HG02970 (cell line): Measurements from ENCODE around the gene PARD3.
"Not testable (repeated sequence)": the region's sequence is repeated elsewhere in the genome, so short reads cannot be mapped to it uniquely, and the experiment has no call there.

Experiments
- ATAC-seq: cut with Tn5 transposase; IDR thresholded peaks from one replicate; pipeline ENCODE4 v1.9.1; 2021; ENCODE audit warnings: mild to moderate bottlenecking, moderate library complexity, moderate number of reproducible peaks; ENCODE audit not compliant: unreplicated experiment, low FRiP score

The PARD3 gene

GRCh38 chr10:34815185-34816084 is at the start of gene PARD3:
PARD3 (minus strand) TSS chr10:34815296; CDS start chr10:34814995, 301 bp downstream.
- no peak for ATAC-seq

GRCh38 chr10:34864149-34865067 is 49.3 kb upstream of the PARD3 start:
- ATAC-seq: no peak

GRCh38 chr10:34862892-34863291 is 47.8 kb upstream of the PARD3 start:
- ATAC-seq: no peak

- no peak for ATAC-seq
These were observed 46.4 kb upstream of the PARD3 start for GRCh38 chr10:34861293-34862021.

- no peak for ATAC-seq
These were observed 44.1 kb upstream of the PARD3 start for GRCh38 chr10:34859170-34859569.

GRCh38 chr10:34858003-34858402 is 42.9 kb upstream of the PARD3 start:
- ATAC-seq: no peak

GRCh38 chr10:34854147-34854601 is 39.1 kb upstream of the PARD3 start:
- no peak for ATAC-seq

GRCh38 chr10:34853357-34853756 is 38.3 kb upstream of the PARD3 start:
- ATAC-seq: no peak

GRCh38 chr10:34850558-34850957 is 35.5 kb upstream of the PARD3 start:
- no peak for ATAC-seq

- ATAC-seq: no peak
These were observed 34.9 kb upstream of the PARD3 start for GRCh38 chr10:34850036-34850435.

GRCh38 chr10:34845070-34845469 is 30.0 kb upstream of the PARD3 start:
- no peak for ATAC-seq

- no peak for ATAC-seq
These were observed 29.4 kb upstream of the PARD3 start for GRCh38 chr10:34844448-34844847.

- ATAC-seq: not testable (repeated sequence)
These were observed 28.4 kb upstream of the PARD3 start for GRCh38 chr10:34843470-34843869.

- no peak for ATAC-seq
These were observed 23.3 kb upstream of the PARD3 start for GRCh38 chr10:34838366-34838900.

- no peak for ATAC-seq
These were observed 20.9 kb upstream of the PARD3 start for GRCh38 chr10:34835908-34836508.

- no peak for ATAC-seq
These were observed 19.2 kb upstream of the PARD3 start for GRCh38 chr10:34834274-34834673.

GRCh38 chr10:34830217-34830822 is 15.2 kb upstream of the PARD3 start:
- no peak for ATAC-seq

- no peak for ATAC-seq
These were observed 12.0 kb upstream of the PARD3 start for GRCh38 chr10:34826857-34827766.
